Body of pancreas (tissue), 4 donors: ENCODE measurements around the gene RD3L. TPM values are rescaled to one million over a fixed set of nuclear protein-coding genes. Genes with fewer than 3 reads are reported as not detected.

ENCODE experiments used
- ATAC-seq: fragments of 150-250 bp; one replicate; pipeline ENCODE4 v1.9.1; 2016
- DNase-seq, 4 donors: peaks; one replicate each; pipeline ENCODE4 v3.0.0-alpha.2; 2019
- H3K27ac ChIP-seq, 4 donors: fragments of 200-600 bp; sonication (generic); 1 replicate in 3 of 4; 2 replicates in 1 of 4; pipeline versions ENCODE4 v1.5.1 to v1.6.1; 2016 to 2019; ENCODE audit warnings: mild to moderate bottlenecking in 1 of 4, mixed read lengths in 1 of 4, moderate library complexity in 1 of 4
- H3K27me3 ChIP-seq, 2 donors: fragments of 200-600 bp; sonication (generic); one replicate each; pipeline ENCODE4 v1.6.0; 2016; ENCODE audit warnings: mild to moderate bottlenecking in 1 of 2
- H3K36me3 ChIP-seq, 2 donors: fragments of 200-600 bp; sonication (generic); replicated peaks in 1 of 2; 2 replicates each; pipeline ENCODE4 v1.5.1; 2016; ENCODE audit warnings: low read depth in 2 of 2; ENCODE audit not compliant: insufficient read depth in 1 of 2
- H3K4me1 ChIP-seq: fragments of 200-600 bp; sonication (generic); one replicate; pipeline ENCODE4 v1.6.0; 2016
- H3K4me3 ChIP-seq, 2 donors: fragments of 200-600 bp; sonication (generic); 1 replicate in 1 of 2; 2 replicates in 1 of 2; pipeline ENCODE4 v1.5.1; 2016 to 2019
- H3K9me3 ChIP-seq, 3 donors: fragments of 200-600 bp; sonication (generic); 1 replicate in 2 of 3; 2 replicates in 1 of 3; pipeline ENCODE4 v1.5.1; 2016
- CTCF ChIP-seq, 7 experiments: fragments of 450-650 bp in 4 of 7; fragments of 200-600 bp in 3 of 7; sonication (generic) in 3 of 7; IDR thresholded peaks; one replicate each; pipeline ENCODE4 v1.5.1; 2016 to 2019; ENCODE audit warnings: antibody characterized with exemption in 7 of 7
- POLR2A ChIP-seq, 3 donors: fragments of 450-650 bp; IDR thresholded peaks; one replicate each; pipeline ENCODE4 v1.6.1; 2016; ENCODE audit warnings: antibody characterized with exemption in 3 of 3, mild to moderate bottlenecking in 2 of 3
- WGBS, 2 donors: methylation state at CpG; one replicate each; pipeline ENCODE4 v1.1.5; 2017; 5-methylcytosine and 5-hydroxymethylcytosine counted together
- intact Hi-C: fragments of 100-400 bp; cut with DNase I; formaldehyde crosslinking; loops from one replicate; pipeline ENCODE4 v1.15.1; 2023
- total RNA-seq, 2 donors: library from RNA; depleted of rRNA; stranded (reverse); fragments of >200 nt; gene quantifications; one replicate each; pipeline ENCODE4 v1.1.0, GENCODE V29; 2016

The RD3L gene
- total RNA-seq, 2 donors from 2014 or later: not detected

- intact Hi-C loops: no loop called here
- DNase-seq (no peak), ATAC-seq (no peak)
- H3K4me1 ChIP-seq: no peaks in the 10 kb centered on the region
- no peak overlapping the region for H3K27ac ChIP-seq
- TF ChIP-seq CTCF (IDR thresholded peaks at IDR 0.05): no peak
- TF ChIP-seq POLR2A (IDR thresholded peaks at IDR 0.05): no peak
- no peaks in the 10 kb centered on the region for H3K36me3 ChIP-seq
- no peak overlapping the region for H3K4me3 ChIP-seq
- H3K27me3 ChIP-seq: no peaks in the 10 kb centered on the region
- WGBS, 2 donors: 76 to 88% methylated on average over 2 of the region's 2 CpGs
- H3K9me3 ChIP-seq: no peaks in the 10 kb centered on the region
These were observed 4.6 kb upstream of the RD3L start for GRCh38 chr14:103946975-103947374.

- TF ChIP-seq CTCF (IDR thresholded peaks at IDR 0.05) (no peak), POLR2A (IDR thresholded peaks at IDR 0.05) (no peak)
- 64 to 68% methylated on average over 5 of the region's 5 CpGs for WGBS, 2 donors
- intact Hi-C loops: no loop called here
These were observed 1.3 kb upstream of the RD3L start for GRCh38 chr14:103943673-103944072.

GRCh38 chr14:103941462-103941861 lies 867 bp downstream of the RD3L start:
- Histone ChIP-seq H3K4me3 (no peak overlapping the region), H3K27ac (no peak overlapping the region), H3K27me3 (no peaks in the 10 kb centered on the region), H3K36me3 (no peaks in the 10 kb centered on the region), H3K4me1 (no peaks in the 10 kb centered on the region), H3K9me3 (no peaks in the 10 kb centered on the region)
- WGBS, 2 donors: 51 to 62% methylated on average over 7 of the region's 7 CpGs
- DNase-seq (no peak), ATAC-seq (no peak)
- intact Hi-C loops: no loop called here
- no peak for TF ChIP-seq POLR2A (IDR thresholded peaks at IDR 0.05)
- no peak for TF ChIP-seq CTCF (IDR thresholded peaks at IDR 0.05)

More at GRCh38 chr14:103943673-103944072, 1.3 kb upstream of the RD3L start:
- no peak overlapping the region for H3K27ac ChIP-seq
- no peaks in the 10 kb centered on the region for H3K27me3 ChIP-seq
- ATAC-seq (no peak), DNase-seq (no peak)
- no peak overlapping the region for H3K4me3 ChIP-seq
- H3K36me3 ChIP-seq: no peaks in the 10 kb centered on the region
- no peaks in the 10 kb centered on the region for H3K9me3 ChIP-seq
- no peaks in the 10 kb centered on the region for H3K4me1 ChIP-seq

GRCh38 chr14:103935102-103935501 lies 7.2 kb downstream of the RD3L start:
- intact Hi-C loops: no loop called here
- Histone ChIP-seq H3K27me3 (no peaks in the 10 kb centered on the region), H3K9me3 (no peaks in the 10 kb centered on the region), H3K27ac (no peak overlapping the region), H3K36me3 (no peaks in the 10 kb centered on the region), H3K4me1 (no peaks in the 10 kb centered on the region), H3K4me3 (no peak overlapping the region)
- TF ChIP-seq CTCF (IDR thresholded peaks at IDR 0.05) (no peak), POLR2A (IDR thresholded peaks at IDR 0.05) (no peak)
- 64 to 67% methylated on average over 2 of the region's 2 CpGs for whole genome bisulfite sequencing, 2 donors
- DNase-seq: no peak
- no peak for ATAC-seq

GRCh38 chr14:103932791-103933490 lies 9.4 kb downstream of the RD3L start:
- intact Hi-C loops: no loop called here
- Histone ChIP-seq H3K4me1 (no peaks in the 10 kb centered on the region), H3K36me3 (no peaks in the 10 kb centered on the region), H3K27me3 (peaks cover 0 to 3% of the 10 kb centered on the region in 2 donors), H3K27ac (no peak overlapping the region), H3K9me3 (no peaks in the 10 kb centered on the region), H3K4me3 (no peak overlapping the region)
- 65 to 66% methylated on average over 11 of the region's 11 CpGs for WGBS, 2 donors
- ATAC-seq (no peak), DNase-seq (no peak)
- TF ChIP-seq POLR2A (IDR thresholded peaks at IDR 0.05) (no peak), CTCF (IDR thresholded peaks at IDR 0.05) (no peak)
